GM12878 (cell line): ENCODE results near the gene SPSB3. TPM values are rescaled to one million over a fixed set of nuclear protein-coding genes. Genes with fewer than 3 reads are reported as not detected.

ENCODE experiments used
- CBX3 ChIP-seq: fragments of 200-600 bp; sonication (generic); IDR thresholded peaks from 2 replicates; pipeline ENCODE4 v1.6.1; 2016; ENCODE audit warnings: low read depth, borderline replicate concordance
- E2F4 ChIP-seq: IDR thresholded peaks from 2 replicates; pipeline ENCODE4 v1.6.1; 2012; ENCODE audit warnings: low read depth, low read length, improper control_type of control experiment
- ELK1 ChIP-seq: IDR thresholded peaks from 2 replicates; pipeline ENCODE4 v1.6.1; 2012; ENCODE audit warnings: low read depth, low read length, improper control_type of control experiment
- EP300 ChIP-seq, 2 experiments: fragments of 150-350 bp in 1 of 2; IDR thresholded peaks; 2 replicates each; pipeline ENCODE4 v1.6.1; 2011 to 2012; ENCODE audit warnings: low read depth in 2 of 2, low read length in 2 of 2, borderline replicate concordance in 1 of 2, improper control_type of control experiment in 1 of 2, inconsistent platforms in 1 of 2; ENCODE audit not compliant: control insufficient read depth in 1 of 2
- EZH2 ChIP-seq: IDR thresholded peaks from 2 replicates; pipeline ENCODE4 v1.6.1; 2012; ENCODE audit warnings: low read depth, mild to moderate bottlenecking, control low read depth, inconsistent platforms, low read length, borderline replicate concordance; ENCODE audit not compliant: control insufficient read depth
- IKZF1 ChIP-seq: fragments of 450-650 bp; conservative IDR thresholded peaks from 2 replicates; pipeline ENCODE4 v1.6.1; 2017; ENCODE audit warnings: antibody characterized with exemption, mild to moderate bottlenecking
- KAT2A ChIP-seq: conservative IDR thresholded peaks from 2 replicates; pipeline ENCODE4 v1.6.1; 2011; ENCODE audit warnings: low read depth, low read length; ENCODE audit not compliant: control insufficient read depth
- KDM1A ChIP-seq: fragments of 200-600 bp; sonication (generic); IDR thresholded peaks from 2 replicates; pipeline ENCODE4 v1.6.1; 2016; ENCODE audit warnings: borderline replicate concordance
- KLF5 ChIP-seq: fragments of 450-650 bp; IDR thresholded peaks from 2 replicates; pipeline ENCODE4 v1.6.1; 2014; ENCODE audit warnings: mild to moderate bottlenecking; ENCODE audit not compliant: partially characterized antibody
- MTA3 ChIP-seq: IDR thresholded peaks from 2 replicates; pipeline ENCODE4 v1.6.1; 2012; ENCODE audit warnings: low read length, inconsistent platforms, borderline replicate concordance
- NFYA ChIP-seq: IDR thresholded peaks from 2 replicates; pipeline ENCODE4 v1.6.1; 2011; ENCODE audit warnings: low read depth, mild to moderate bottlenecking, low read length, improper control_type of control experiment, borderline replicate concordance
- REST ChIP-seq: IDR thresholded peaks from 2 replicates; pipeline ENCODE4 v1.6.1; 2012; ENCODE audit warnings: mild to moderate bottlenecking, low read depth, low read length
- RFX5 ChIP-seq: IDR thresholded peaks from 2 replicates; pipeline ENCODE4 v1.6.1; 2011; ENCODE audit warnings: low read depth, low read length, improper control_type of control experiment
- SMARCA5 ChIP-seq: fragments of 450-650 bp; IDR thresholded peaks from 2 replicates; pipeline ENCODE4 v1.6.1; 2017; ENCODE audit warnings: mild to moderate bottlenecking
- SP1 ChIP-seq: IDR thresholded peaks from one replicate; pipeline ENCODE4 v1.6.1; 2011; ENCODE audit warnings: low read depth, low read length
- TCF12 ChIP-seq: IDR thresholded peaks from 2 replicates; pipeline ENCODE4 v1.6.1; 2011; ENCODE audit warnings: low read depth, mild to moderate bottlenecking, low read length
- TCF7 ChIP-seq: IDR thresholded peaks from 2 replicates; pipeline ENCODE4 v1.6.1; 2014; ENCODE audit warnings: antibody characterized with exemption, borderline replicate concordance
- USF2 ChIP-seq: IDR thresholded peaks from 2 replicates; pipeline ENCODE4 v1.6.1; 2011; ENCODE audit warnings: low read depth, low read length, improper control_type of control experiment, borderline replicate concordance
- YY1 ChIP-seq: IDR thresholded peaks from 2 replicates; pipeline ENCODE4 v1.6.1; 2011; ENCODE audit warnings: low read depth, mild to moderate bottlenecking, low read length
- polyA plus RNA-seq, 11 experiments: library from polyadenylated mRNA; depleted of rRNA in 4 of 11; unstranded in 6 of 11; stranded (reverse) in 5 of 11; fragments of >200 nt; fragmentation: Nextera tagmentation in 4 of 11; fragmentation: Illumina TruSeq in 1 of 11; extraction: Ambion mirVana in 4 of 11; extraction: Trizol in 1 of 11; gene quantifications; 1 replicate in 1 of 11; 2 replicates in 10 of 11; pipeline versions ENCODE4 v1.2.1 to v1.2.3, GENCODE V29; 2011 to 2016; ENCODE audit warnings: inconsistent platforms in 2 of 11, missing spikeins in 2 of 11, low read depth in 1 of 11
- total RNA-seq, 4 experiments: library from RNA; depleted of rRNA in 3 of 4; stranded (reverse); fragments of >200 nt in 3 of 4; fragmentation: Illumina TruSeq in 1 of 4; extraction: Trizol in 1 of 4; gene quantifications; 2 replicates each; pipeline versions ENCODE4 v1.2.1 to v1.2.3, GENCODE V29; 2013 to 2021

SPSB3 gene
- total and polyA plus RNA-seq, 10 of the 15 experiments (the other 5 are each of a cell fraction or from before 2014, with no cell fraction given): 0.31 to 26.9 (median 14.0) TPM

- TF ChIP-seq MTA3 (no peak), IKZF1 (peak; percentile 99), YY1 (peak; percentile 97), ELK1 (no peak; the same call in 1 of the 2 replicates), SMARCA5 (no peak), EP300 (IDR thresholded peaks at IDR 0.05; ENCODE audit: borderline replicate concordance in 1 of 2, control insufficient read depth in 1 of 2, low read depth in 2 of 2, low read length in 2 of 2) (no peak), NFYA (no peak), KDM1A (no peak), E2F4 (peak; percentile 57), KLF5 (peak; percentile 77), RFX5 (peak; percentile 89), CBX3 (no peak), TCF12 (no peak), REST (0 out of 2 replicates have a peak, but pooled peaks have one; percentile 36), SP1 (peak; percentile 92), EZH2 (no peak), USF2 (peak; percentile 99), TCF7 (no peak), KAT2A (no peak)
Observed at GRCh38 chr16:1826691-1827573, 44.6 kb upstream of the SPSB3 start, which contains the start of the genes FAHD1 and HAGH (continued).
